Islet precursor cell (in vitro differentiated cells): ENCODE data around the gene PML.

Experiments
- DNase-seq: peaks from one replicate; pipeline ENCODE4 v3.0.0-alpha.2; 2018

The PML gene

GRCh38 chr15:73985101-73985873, 9.2 kb upstream of the PML start:
- no peak for DNase-seq

GRCh38 chr15:73986055-73986775, 8.3 kb upstream of the PML start:
- no peak for DNase-seq

- no peak for DNase-seq
Measured at GRCh38 chr15:73986776-73987056, 7.8 kb upstream of the PML start.

GRCh38 chr15:73987250-73987649, 7.3 kb upstream of the PML start:
- no peak for DNase-seq

GRCh38 chr15:73987681-73988444, 6.7 kb upstream of the PML start:
- no peak for DNase-seq

- DNase-seq: no peak
Measured at GRCh38 chr15:73988445-73988969, 6.0 kb upstream of the PML start.

- no peak for DNase-seq
Measured at GRCh38 chr15:73989001-73989798, 5.3 kb upstream of the PML start.

- no peak for DNase-seq
Measured at GRCh38 chr15:73990250-73991005, 4.1 kb upstream of the PML start.

- DNase-seq: no peak
Measured at GRCh38 chr15:73991260-73991659, 3.3 kb upstream of the PML start.

- peak; percentile 97 for DNase-seq
Measured at GRCh38 chr15:73991726-73992593, 2.6 kb upstream of the PML start, which contains the start of gene STOML1. TSS of gene STOML1 (minus strand) at chr15:73992295. CDS start at chr15:73992223, 72 bp downstream.

GRCh38 chr15:73992594-73992898, 2.0 kb upstream of the PML start:
- DNase-seq: peak; percentile 24

GRCh38 chr15:73993211-73993994, 1.1 kb upstream of the PML start:
- DNase-seq: peak; percentile 25

- no peak for DNase-seq
Measured at GRCh38 chr15:73994912-73995622, 551 bp downstream of the PML start.

- DNase-seq: no peak
Measured at GRCh38 chr15:73996267-73996666, 1.8 kb downstream of the PML start.

- no peak for DNase-seq
Measured at GRCh38 chr15:73996939-73997338, 2.4 kb downstream of the PML start.

GRCh38 chr15:73997986-73998385, 3.5 kb downstream of the PML start:
- DNase-seq: no peak

GRCh38 chr15:74006774-74007639, 12.5 kb downstream of the PML start:
- DNase-seq: no peak

GRCh38 chr15:74007820-74008371, 13.4 kb downstream of the PML start:
- DNase-seq: no peak
